ENCODE results near the gene MRTFA.
"Not testable (repeated sequence)": the region's sequence is repeated elsewhere in the genome, so short reads cannot be mapped to it uniquely, and the experiment has no call there.

The MRTFA gene

GRCh38 chr22:40531951-40532900 lies 104.3 kb downstream of the MRTFA start:
- TF ChIP-seq CTCF (IDR thresholded peaks at IDR 0.05; ENCODE audit: low read depth, low read length): no peak
- no peak for DNase-seq (ENCODE audit: low read depth, low spot score)
- peak overlapping the region; percentile 33 for H3K4me3 ChIP-seq (ENCODE audit: low read depth, low read length)
- in situ Hi-C loops (cut with HindIII; ENCODE audit: low sequenced_read_pairs): no loop called here

GRCh38 chr22:40530391-40530790 lies 106.1 kb downstream of the MRTFA start:
- DNase-seq (ENCODE audit: low read depth, low spot score); in situ Hi-C loops (cut with HindIII; ENCODE audit: low sequenced_read_pairs); H3K4me3 ChIP-seq (ENCODE audit: low read depth, low read length): not testable (repeated sequence)

DNA sequence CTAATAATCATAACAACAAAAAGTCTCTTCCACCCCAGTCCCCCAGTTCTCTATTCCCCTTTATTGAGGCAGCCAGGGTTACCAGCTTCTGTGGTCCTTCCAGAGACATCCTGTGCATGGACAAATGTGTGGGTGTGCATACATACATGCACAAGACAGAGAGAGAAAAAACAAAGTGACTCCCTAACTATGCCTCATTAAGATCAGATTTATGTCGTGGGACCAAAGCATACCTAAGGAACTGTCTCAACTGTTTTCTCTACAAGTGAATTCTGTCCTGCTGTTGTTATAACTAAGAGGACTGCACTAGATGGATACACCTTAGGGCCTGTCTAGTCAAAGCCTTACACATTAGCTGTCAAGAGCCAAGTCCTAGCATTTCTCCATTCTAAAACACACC lies 106.7 kb downstream of the MRTFA start:
- no peak overlapping the region for H3K4me3 ChIP-seq (ENCODE audit: low read depth, low read length)
- DNase-seq (ENCODE audit: low read depth, low spot score): no peak
- in situ Hi-C loops (cut with HindIII; ENCODE audit: low sequenced_read_pairs): no loop called here
- no peak for TF ChIP-seq CTCF (IDR thresholded peaks at IDR 0.05; ENCODE audit: low read depth, low read length)

GRCh38 chr22:40526960-40527359 lies 109.6 kb downstream of the MRTFA start:
- H3K4me3 ChIP-seq (ENCODE audit: low read depth, low read length): no peak overlapping the region
- no peak for TF ChIP-seq CTCF (IDR thresholded peaks at IDR 0.05; ENCODE audit: low read depth, low read length)
- in situ Hi-C loops (cut with HindIII; ENCODE audit: low sequenced_read_pairs): no loop called here
- no peak for DNase-seq (ENCODE audit: low read depth, low spot score)

GRCh38 chr22:40525250-40525884 lies 111.2 kb downstream of the MRTFA start:
- DNase-seq (ENCODE audit: low read depth, low spot score): no peak
- in situ Hi-C loops (cut with HindIII; ENCODE audit: low sequenced_read_pairs): no loop called here
- TF ChIP-seq CTCF (IDR thresholded peaks at IDR 0.05; ENCODE audit: low read depth, low read length): peak; percentile 80
- no peak overlapping the region for H3K4me3 ChIP-seq (ENCODE audit: low read depth, low read length)

- in situ Hi-C loops (cut with HindIII; ENCODE audit: low sequenced_read_pairs): no loop called here
- peak; percentile 33 for TF ChIP-seq CTCF (IDR thresholded peaks at IDR 0.05; ENCODE audit: low read depth, low read length)
- H3K4me3 ChIP-seq (ENCODE audit: low read depth, low read length): no peak overlapping the region
- DNase-seq (ENCODE audit: low read depth, low spot score): no peak
Observed at GRCh38 chr22:40524392-40525249, 111.9 kb downstream of the MRTFA start.

Measured in astrocyte of the spinal cord (primary cell).